Prostate gland (tissue), 2 donors: ENCODE results near the gene DLX1.

Experiments
- POLR2A ChIP-seq: fragments of 450-650 bp; IDR thresholded peaks from one replicate; pipeline ENCODE4 v1.6.1; 2016; ENCODE audit warnings: antibody characterized with exemption, mild to moderate bottlenecking
- POLR2AphosphoS5 ChIP-seq: sonication (generic); formaldehyde crosslinking; IDR thresholded peaks from one replicate; pipeline ENCODE4 v1.6.1; 2017; ENCODE audit warnings: antibody characterized with exemption
- TF ChIP-seq, protein P1 (sequence below), 4 experiments: fragments of 200-600 bp in 2 of 4; fragments of 450-650 bp in 2 of 4; sonication (generic) in 2 of 4; IDR thresholded peaks; 1 replicate in 3 of 4; 2 replicates in 1 of 4; pipeline ENCODE4 v1.5.1; 2016 to 2019; ENCODE audit warnings: antibody characterized with exemption in 4 of 4, mild to moderate bottlenecking in 2 of 4, moderate library complexity in 2 of 4

DNA sequence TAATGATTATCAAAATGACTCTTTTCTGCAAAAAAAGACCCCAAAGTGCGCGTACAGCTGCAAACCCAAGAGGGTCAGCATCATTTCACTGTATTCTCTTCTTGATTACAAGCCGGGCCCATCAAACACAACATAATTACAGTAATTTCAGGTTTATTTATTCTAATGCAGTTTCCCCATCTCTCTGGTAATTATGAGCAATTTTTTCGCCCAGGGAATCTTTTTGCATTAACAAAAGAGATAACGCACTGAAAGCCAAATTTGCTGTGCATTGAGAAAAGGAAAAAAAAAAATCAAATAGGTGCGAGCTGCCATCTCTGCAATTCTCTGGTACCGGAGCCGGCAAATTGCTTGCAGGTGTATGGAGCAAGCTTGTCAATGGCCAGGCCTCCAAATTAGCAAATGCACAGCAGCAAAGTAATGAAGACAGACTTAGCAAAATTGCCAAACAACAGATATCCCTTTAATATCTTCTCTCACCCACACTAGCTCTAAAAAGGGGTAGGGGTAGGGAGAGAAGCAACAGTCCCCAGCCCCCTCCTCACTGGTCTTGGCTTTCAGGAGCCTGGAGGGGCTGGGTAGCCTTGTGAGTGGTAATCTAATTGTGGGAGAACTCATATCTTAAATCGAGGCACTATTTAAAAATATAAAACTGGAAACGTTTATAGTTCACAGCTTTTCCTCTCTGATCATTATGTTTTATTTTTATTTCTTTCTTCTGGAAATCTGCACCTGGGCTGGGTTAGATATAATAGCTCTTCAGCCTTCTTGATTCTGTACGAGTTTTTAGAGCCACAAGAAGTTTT, 6.7 kb downstream of the DLX1 start:
- TF ChIP-seq, protein P1, sequence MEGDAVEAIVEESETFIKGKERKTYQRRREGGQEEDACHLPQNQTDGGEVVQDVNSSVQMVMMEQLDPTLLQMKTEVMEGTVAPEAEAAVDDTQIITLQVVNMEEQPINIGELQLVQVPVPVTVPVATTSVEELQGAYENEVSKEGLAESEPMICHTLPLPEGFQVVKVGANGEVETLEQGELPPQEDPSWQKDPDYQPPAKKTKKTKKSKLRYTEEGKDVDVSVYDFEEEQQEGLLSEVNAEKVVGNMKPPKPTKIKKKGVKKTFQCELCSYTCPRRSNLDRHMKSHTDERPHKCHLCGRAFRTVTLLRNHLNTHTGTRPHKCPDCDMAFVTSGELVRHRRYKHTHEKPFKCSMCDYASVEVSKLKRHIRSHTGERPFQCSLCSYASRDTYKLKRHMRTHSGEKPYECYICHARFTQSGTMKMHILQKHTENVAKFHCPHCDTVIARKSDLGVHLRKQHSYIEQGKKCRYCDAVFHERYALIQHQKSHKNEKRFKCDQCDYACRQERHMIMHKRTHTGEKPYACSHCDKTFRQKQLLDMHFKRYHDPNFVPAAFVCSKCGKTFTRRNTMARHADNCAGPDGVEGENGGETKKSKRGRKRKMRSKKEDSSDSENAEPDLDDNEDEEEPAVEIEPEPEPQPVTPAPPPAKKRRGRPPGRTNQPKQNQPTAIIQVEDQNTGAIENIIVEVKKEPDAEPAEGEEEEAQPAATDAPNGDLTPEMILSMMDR (IDR thresholded peaks at IDR 0.05), result no peak
- no peak for TF ChIP-seq POLR2A
- no peak for TF ChIP-seq POLR2AphosphoS5
